ENCODE data around the gene AMIGO1.

DNA sequence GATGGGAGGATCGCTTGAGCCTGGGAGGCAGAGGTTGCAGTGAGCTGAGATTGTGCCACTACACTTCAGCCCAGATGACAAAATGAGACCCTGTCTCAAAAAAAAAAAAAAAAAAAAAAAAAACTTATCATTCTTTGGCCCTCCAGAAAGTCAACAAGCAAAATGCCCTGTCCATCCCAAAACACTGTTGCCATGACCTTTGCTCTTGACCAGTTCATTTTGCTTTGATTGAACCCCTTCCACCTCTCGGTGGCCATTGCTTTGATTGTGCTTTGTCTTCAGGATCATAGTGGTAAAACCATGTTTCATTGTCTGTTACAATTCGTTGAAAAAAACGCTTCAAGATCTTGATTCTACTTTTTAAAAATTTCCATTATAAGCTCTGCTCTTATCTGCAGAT, 51.7 kb downstream of the AMIGO1 start:
- TF ChIP-seq, protein P1, sequence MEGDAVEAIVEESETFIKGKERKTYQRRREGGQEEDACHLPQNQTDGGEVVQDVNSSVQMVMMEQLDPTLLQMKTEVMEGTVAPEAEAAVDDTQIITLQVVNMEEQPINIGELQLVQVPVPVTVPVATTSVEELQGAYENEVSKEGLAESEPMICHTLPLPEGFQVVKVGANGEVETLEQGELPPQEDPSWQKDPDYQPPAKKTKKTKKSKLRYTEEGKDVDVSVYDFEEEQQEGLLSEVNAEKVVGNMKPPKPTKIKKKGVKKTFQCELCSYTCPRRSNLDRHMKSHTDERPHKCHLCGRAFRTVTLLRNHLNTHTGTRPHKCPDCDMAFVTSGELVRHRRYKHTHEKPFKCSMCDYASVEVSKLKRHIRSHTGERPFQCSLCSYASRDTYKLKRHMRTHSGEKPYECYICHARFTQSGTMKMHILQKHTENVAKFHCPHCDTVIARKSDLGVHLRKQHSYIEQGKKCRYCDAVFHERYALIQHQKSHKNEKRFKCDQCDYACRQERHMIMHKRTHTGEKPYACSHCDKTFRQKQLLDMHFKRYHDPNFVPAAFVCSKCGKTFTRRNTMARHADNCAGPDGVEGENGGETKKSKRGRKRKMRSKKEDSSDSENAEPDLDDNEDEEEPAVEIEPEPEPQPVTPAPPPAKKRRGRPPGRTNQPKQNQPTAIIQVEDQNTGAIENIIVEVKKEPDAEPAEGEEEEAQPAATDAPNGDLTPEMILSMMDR (IDR thresholded peaks at IDR 0.05), result no peak
- no peak for TF ChIP-seq POLR2A (IDR thresholded peaks at IDR 0.05)
- TF ChIP-seq EP300 (IDR thresholded peaks at IDR 0.05), result no peak
